Gastroesophageal sphincter (tissue), 3 donors: ENCODE measurements around the gene KRT23.

ENCODE experiments used
- POLR2A ChIP-seq, 2 donors: fragments of 450-650 bp; IDR thresholded peaks; one replicate each; pipeline ENCODE4 v1.6.1; 2017; ENCODE audit warnings: antibody characterized with exemption in 2 of 2, mild to moderate bottlenecking in 2 of 2, moderate library complexity in 1 of 2
- POLR2AphosphoS5 ChIP-seq: sonication (generic); formaldehyde crosslinking; IDR thresholded peaks from one replicate; pipeline ENCODE4 v1.6.1; 2017; ENCODE audit warnings: antibody characterized with exemption
- TF ChIP-seq, protein P1 (sequence below), 4 experiments: fragments of 200-600 bp in 2 of 4; fragments of 450-650 bp in 2 of 4; sonication (generic) in 1 of 4; IDR thresholded peaks; one replicate each; pipeline ENCODE4 v1.5.1; 2017 to 2019; ENCODE audit warnings: antibody characterized with exemption in 4 of 4, mild to moderate bottlenecking in 2 of 4, moderate library complexity in 2 of 4

DNA sequence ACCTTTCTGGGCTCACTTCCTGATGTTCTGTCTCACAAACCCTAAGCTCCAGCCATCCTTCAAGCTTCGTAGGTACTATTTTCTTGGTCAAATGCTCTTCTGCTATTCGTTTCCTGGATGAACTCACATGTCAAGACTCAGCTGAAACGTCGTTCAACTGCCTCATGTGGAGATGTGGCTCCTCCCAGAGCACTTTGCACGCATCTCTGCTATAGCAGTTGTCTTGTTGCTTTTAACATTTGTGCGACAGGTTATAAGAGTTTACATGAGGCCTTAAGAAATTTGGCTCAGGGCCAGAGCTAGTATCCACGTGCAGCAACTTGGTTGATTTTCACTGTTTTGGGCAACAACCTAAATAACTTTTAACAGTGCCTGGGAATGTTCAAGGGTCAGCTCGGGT lies 49.5 kb upstream of the KRT23 start:
- TF ChIP-seq POLR2A (IDR thresholded peaks at IDR 0.05) (no peak), POLR2AphosphoS5 (no peak)
- TF ChIP-seq, protein P1, sequence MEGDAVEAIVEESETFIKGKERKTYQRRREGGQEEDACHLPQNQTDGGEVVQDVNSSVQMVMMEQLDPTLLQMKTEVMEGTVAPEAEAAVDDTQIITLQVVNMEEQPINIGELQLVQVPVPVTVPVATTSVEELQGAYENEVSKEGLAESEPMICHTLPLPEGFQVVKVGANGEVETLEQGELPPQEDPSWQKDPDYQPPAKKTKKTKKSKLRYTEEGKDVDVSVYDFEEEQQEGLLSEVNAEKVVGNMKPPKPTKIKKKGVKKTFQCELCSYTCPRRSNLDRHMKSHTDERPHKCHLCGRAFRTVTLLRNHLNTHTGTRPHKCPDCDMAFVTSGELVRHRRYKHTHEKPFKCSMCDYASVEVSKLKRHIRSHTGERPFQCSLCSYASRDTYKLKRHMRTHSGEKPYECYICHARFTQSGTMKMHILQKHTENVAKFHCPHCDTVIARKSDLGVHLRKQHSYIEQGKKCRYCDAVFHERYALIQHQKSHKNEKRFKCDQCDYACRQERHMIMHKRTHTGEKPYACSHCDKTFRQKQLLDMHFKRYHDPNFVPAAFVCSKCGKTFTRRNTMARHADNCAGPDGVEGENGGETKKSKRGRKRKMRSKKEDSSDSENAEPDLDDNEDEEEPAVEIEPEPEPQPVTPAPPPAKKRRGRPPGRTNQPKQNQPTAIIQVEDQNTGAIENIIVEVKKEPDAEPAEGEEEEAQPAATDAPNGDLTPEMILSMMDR (IDR thresholded peaks at IDR 0.05) = no peak
